GM19328 (cell line): ENCODE measurements around the gene PARD6B.
"Not testable (repeated sequence)": the region's sequence is repeated elsewhere in the genome, so short reads cannot be mapped to it uniquely, and the experiment has no call there.

Source experiments
- ATAC-seq: cut with Tn5 transposase; IDR thresholded peaks from one replicate; pipeline ENCODE4 v1.9.1; 2021; ENCODE audit warnings: mild to moderate bottlenecking, moderate library complexity; ENCODE audit not compliant: unreplicated experiment

PARD6B gene

DNA sequence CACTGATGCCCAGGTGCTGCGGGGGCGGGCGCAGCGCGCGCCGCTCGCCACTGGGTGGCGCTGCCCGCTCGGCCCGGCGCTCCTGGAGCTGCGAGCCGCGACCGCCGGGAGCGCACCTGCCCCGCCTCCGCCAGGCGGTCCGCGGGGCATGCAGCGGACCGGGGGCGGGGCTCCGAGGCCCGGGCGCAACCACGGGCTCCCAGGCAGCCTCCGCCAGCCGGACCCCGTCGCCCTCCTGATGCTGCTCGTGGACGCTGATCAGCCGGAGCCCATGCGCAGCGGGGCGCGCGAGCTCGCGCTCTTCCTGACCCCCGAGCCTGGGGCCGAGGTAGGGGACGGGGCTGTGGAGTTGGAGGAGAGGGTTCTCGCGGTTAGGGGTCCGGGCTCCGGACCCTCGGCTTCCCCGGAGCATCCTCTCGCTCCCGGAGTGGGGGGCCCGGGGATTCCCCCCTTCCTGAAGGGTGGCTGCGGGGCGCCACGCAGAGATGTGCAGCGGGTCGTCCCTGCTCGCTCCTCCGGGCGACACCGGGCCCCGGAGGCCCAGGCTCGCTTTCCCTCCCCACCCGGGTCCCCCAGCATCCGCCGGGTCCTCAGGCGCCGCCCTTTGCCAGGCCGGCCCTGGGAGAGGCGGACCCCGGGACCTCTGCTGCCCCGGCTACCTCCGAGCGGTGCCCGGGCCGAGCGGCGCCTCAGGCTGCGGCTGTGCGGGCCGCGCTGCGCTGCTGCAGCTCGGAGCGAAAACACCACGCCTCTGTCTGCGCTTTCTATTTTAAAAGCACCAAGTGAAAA, 63.7 kb downstream of the PARD6B start, which contains the start of gene BCAS4:
Gene BCAS4, plus strand, starts transcription at position 216 of the 789 bp plus-strand sequence. Its CDS starts 23 bp downstream, at position 239.
- ATAC-seq = peak; percentile 74

DNA sequence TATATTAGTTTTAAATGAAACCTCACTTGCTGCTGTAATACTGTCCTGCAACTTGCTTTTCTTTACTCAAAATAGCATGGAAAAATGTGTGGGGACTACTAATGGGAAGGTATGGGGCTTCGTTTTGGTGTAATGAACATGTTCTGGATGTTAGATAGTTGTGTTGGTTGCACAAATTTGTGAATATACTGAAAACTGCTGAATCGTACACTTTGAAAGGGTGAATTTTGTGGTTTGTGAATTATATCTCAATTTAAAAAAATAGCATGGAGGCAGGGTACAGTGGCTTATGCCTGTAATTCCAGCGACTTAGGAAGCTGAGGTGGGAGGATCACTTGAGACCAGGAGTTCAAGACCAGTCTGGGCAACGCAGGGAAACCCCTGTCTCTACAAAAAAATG, 65.8 kb downstream of the PARD6B start:
- ATAC-seq = no peak

DNA sequence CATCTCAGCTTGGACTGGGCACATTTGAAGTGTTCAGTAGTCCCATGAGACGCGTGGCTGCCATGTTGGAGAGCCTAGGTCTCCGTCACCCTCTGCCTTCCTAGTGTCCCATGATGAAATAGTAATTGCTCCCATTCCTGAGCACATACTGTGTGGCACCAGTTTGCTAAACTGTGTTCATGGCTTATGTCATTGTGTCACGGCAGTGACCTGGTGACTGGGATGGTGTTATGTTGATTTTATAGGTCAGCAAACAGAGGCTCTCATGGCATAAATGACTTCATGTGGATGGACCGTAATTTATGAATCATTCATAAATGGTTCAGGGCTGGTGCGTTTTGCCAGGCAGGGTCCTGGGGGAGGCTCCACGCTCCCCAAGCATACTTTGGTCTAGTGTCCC, 67.3 kb downstream of the PARD6B start:
- no peak for ATAC-seq

DNA sequence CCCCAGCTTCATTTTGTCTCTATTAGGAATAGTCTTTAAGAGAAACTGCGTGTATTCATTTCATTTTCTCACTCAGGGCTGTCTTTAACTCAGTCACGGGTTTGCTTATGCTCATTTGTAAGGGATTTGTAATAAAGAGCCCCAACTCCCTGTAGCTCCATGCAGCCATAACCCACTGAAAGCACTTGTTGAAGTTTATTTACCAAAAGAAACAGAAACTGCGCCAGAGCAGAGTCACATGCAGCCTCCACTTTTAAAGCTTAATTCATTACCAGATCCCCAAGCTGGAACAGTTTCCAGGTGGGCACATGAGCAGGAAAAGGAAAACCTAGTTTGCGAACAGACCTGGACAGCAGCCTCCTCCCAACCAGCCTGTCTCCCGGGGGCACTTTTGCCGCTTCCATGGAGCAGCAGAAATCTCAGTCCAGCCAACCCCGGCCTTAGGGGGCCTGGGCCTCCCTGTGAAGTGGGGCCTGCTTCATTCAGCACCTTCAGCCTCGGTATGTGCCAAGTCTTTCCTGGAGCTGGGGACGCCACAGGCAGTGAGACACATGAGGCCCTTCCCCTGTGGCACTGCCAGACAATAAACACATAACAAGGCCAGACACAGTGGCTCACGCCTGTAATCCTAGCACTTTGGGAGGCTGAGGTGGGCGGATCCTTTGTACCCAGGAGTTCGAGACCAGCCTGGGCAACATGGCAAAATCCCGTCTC, 68.0 kb downstream of the PARD6B start:
- ATAC-seq = no peak

DNA sequence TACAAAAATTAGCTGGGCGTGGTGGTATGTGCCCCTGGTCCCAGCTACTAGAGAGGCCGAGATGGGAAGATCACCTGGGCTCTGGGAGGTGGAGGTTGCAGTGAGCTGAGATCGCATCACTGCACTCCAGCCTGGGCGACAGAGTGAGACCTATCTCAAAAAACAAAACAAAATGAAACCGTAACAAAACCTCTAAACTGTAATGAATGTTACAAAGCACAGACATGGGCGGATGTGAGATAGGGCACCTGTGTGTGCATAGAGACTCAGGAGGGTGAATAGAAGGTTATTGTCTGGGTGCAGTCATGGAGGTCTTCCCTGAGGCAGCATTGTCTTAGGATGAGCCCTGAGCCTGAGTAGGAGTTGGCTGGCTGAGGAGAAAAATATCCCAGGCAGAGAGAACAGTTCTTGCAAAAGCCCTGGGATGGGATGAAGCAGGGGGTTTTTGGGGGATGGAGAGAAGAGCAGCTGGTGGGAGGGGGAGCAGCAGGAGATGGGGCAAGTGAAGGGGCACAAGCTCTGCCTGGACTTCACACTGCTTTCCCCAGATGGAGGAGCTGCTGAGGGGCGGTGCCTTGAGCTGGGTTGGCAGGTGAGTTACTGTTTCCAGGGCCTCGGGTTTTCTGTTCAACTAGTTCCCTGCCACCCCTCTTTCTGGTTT, 68.6 kb downstream of the PARD6B start:
- ATAC-seq = no peak

GRCh38 chr20:50800986-50801746, 69.8 kb downstream of the PARD6B start:
- not testable (repeated sequence) for ATAC-seq

- no peak for ATAC-seq
Observed at GRCh38 chr20:50801747-50802125, 70.4 kb downstream of the PARD6B start.

- no peak for ATAC-seq
Observed at GRCh38 chr20:50802289-50802688, 70.9 kb downstream of the PARD6B start.

DNA sequence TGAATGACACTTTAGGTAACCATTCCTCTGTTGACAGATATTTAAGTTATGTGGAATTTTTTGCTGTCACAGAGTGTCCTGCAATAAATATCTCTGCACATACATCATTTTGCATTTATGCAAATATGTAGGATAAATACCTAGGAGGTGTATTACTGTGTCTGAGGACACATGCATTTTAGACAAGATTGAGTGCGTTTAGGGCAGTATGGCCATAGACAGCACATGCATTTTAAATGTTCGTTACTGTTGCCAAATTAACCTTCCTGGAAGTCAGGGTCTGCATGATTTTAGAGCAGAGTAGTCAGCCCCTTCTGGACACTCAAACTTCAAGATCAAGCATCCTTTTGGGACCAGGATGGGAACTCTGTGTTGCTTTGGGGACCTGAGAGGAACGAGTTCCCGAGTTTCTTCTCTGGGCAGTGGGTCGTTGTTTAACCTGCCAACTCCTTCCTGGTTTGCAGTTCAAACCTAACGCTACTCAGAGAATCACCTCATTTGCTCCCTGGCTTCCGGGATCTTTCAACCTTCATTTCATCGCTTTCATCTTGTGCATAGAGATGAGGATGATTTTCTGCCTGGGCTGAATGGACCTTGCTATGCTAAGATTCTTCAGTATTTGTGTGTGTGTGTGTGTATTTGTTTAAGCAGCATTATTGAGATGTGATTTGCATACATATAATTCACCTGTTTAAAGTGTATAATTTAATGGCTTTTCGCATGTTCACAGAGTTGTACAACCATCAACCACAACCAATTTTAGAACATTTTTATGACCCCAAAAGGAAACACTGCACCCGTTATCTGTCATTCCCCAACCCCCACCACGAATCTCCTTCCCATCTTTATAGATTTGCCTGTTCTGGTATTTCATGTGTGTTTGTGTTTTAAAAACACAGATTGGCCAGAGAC, 73.3 kb downstream of the PARD6B start:
- ATAC-seq = no peak

DNA sequence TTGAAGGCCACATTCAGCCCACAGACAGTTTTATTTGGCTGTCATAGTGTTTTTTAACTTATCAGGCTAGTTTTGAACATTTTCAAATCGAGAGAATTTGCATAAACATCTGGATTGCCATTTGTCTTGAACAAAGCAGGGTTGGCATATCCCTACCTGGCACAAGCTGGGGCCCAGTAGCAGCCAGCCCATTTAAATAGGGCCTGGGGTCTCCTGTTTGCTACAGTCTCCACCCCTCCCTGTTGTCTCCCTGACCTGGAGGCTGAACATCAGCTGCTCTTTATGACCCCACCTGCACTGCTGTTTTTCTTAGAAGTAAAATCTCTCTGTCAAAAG, 73.9 kb downstream of the PARD6B start:
- no peak for ATAC-seq

GRCh38 chr20:50806126-50806768, 74.9 kb downstream of the PARD6B start:
- no peak for ATAC-seq
